Measurements from ENCODE around the gene WDR48.

WDR48 gene

DNA sequence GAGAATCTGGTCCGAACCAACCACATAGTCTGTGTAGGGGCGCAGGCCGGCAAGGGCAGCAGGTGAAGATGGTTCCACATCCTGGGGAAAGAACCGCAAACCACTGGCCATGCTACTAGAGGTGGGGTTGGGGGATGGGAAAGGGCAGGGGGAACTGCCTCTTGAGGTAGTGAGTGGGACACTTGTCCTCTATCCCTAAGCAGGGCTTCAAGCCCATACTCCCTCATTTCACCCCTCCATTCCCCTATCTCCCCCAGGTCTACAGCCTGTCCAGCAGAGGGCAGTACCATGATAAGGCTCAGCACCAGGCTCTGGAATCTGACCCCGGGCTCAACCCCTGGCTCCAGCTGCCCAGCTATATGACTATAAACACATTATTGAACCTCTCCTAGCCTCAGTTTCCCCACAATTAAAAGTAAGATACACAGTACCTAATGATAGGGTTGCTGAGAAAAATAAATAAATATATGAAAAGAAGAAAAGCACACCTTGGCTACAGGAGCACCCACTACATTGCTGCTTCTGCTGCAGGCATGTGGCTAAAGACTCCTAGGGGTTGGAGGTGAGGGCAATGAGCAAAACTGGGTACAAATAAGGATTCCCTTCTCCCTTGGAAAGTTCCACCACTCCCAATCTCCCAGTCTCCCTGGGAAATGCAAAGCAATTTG lies 49.3 kb downstream of the WDR48 start:
- no peak for TF ChIP-seq ZNF274 (IDR thresholded peaks at IDR 0.05; ENCODE audit: low read depth, low read length)
- H3K4me3 ChIP-seq (ENCODE audit: low read length) = no peak overlapping the region

DNA sequence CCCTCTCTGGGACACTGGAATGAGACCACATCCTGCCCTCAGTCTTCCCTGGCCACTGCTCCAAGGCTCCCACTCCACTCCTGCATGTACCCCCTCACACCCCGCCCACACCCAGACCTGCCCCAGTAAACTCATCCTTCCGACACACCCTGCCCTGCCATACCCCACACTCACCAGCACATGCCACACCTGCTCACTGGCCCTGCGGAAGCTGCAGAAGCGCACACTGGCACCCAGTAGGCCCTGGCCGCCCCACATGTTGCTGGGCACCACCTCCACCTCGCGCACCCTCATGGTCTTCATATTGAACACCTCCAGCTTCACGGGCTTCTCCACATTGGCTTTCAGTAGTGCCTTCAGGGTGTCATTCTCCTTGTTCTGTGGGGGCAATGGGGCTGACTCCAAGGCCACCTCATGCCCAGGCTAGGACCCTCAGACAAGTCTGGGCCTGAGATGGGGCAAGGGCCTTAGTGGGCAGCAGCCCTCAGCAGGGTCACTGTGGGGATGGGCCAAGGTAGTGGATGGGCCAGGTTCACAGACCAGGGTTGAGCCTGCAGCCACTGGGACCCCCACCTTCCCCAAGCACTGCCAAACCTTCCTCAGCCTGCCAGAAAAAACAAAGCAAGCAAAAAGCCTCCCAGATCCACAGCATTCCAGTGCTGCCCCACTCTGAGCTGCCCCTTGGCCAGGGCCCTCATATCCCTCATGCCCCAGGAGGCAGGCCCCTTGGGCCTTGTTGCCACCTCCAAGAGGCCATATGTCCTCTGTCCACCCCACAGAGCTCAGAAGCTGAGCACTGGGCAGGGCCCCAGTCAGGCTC lies 50.9 kb downstream of the WDR48 start:
- no peak for TF ChIP-seq ZNF274 (IDR thresholded peaks at IDR 0.05; ENCODE audit: low read depth, low read length)
- no peak overlapping the region for H3K4me3 ChIP-seq (ENCODE audit: low read length)

DNA sequence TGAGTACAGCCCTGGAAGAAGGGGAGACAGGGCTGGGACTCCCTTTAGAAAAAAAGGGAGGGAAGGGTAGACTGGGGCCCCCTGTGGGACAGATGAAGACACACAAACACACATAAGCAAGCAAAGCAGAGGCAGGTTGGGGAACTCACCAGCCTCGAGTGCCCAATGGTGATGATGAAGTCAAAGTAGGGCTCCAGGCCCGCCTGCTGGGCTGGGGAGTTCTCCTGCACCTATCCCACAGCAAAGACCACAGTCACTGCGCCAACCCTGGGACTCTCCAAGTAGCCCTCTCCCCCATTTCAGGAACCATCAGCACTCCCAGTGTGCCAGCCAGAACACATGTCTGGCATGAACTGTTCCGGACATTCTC lies 51.5 kb downstream of the WDR48 start:
- no peak overlapping the region for H3K4me3 ChIP-seq (ENCODE audit: low read length)
- TF ChIP-seq ZNF274 (IDR thresholded peaks at IDR 0.05; ENCODE audit: low read depth, low read length) = no peak

DNA sequence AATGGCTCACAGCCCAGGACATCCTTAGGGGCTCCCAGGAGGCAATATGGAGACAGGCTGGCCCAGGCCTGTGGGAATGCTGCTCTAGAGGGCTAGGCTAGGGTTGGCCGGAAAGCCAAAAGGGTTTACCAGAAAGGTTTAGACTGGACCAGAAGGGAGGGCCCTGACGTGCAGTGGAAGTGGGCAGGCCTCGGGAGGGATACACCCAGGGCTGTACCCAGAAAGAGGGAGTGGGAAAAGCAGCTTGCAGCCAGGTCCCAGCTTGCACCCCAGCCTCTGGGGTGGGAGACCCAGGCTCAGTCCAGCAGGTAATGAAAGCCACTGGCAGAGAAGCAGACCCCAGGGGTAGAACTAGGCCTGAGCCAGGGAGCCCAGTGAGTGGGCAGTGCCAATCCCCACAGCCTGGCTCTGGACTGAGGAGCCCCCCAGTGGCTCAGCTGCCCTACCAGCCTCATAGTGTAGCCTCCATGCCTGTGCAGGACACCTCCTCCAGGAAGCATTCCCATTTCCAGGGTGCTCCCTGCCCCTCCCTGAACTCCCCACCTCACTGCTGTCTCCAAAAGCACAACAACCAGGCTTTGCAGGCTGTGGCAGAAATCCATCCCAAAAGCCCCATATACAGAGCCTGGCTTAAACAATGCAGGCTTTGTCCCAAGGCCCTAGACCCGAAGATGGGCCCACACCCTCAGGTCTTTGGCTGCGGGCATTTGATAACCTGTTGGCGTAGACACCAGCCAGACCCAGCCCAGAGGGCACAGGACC lies 52.2 kb downstream of the WDR48 start:
- no peak for TF ChIP-seq ZNF274 (IDR thresholded peaks at IDR 0.05; ENCODE audit: low read depth, low read length)
- no peak overlapping the region for H3K4me3 ChIP-seq (ENCODE audit: low read length)

DNA sequence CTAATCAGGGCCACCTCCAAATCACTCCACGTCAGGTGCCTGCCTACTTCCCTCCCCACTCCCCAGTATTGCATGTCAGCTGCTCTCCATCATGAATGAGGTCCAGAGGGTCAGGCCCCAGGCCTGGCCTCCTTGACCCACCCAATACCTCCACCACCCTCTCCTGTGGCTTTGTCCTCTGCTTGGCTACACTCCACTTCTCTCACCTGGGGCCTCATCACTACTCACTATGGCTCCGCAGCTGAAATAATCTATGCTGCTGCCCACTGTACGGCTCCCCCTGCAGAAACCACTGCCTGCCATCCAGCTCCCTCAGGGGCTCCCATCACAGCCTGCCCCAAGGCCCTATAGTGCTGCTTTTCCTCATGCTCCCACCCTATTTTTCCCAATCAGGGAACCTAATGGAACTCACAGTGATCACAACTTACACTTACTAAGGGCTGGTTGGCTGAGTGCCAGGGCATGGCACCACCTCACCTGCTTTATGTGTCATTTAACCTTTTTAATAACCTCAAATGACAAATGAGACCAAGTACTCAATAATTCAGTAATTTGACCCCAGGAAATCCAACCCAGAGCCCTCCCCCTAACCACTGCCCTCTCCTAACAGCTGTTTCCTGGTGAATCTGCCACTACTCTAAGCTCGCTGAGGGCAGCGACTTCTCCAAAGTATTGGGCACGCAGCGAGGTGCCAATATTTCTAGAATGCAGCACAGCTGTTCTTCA lies 53.3 kb downstream of the WDR48 start:
- no peak overlapping the region for H3K4me3 ChIP-seq (ENCODE audit: low read length)
- TF ChIP-seq ZNF274 (IDR thresholded peaks at IDR 0.05; ENCODE audit: low read depth, low read length) = no peak

DNA sequence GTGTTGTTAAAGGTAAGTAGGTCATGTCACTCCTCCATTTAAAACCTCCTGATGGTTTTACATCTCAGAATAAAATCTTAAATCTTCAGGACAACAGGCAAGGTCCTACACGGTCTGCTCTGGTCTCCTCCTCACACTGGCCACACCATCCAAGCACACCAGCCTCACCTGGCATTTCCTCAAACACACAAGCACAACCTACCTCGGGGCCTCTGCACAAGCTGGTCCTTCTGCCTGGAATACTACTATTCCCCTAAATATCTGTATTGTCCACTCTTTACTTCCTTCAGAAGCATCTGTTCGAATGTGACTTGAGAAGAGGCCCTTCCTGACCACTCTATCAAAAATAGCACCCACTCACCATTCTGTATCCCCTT lies 53.9 kb downstream of the WDR48 start:
- H3K4me3 ChIP-seq (ENCODE audit: low read length) = no peak overlapping the region

DNA sequence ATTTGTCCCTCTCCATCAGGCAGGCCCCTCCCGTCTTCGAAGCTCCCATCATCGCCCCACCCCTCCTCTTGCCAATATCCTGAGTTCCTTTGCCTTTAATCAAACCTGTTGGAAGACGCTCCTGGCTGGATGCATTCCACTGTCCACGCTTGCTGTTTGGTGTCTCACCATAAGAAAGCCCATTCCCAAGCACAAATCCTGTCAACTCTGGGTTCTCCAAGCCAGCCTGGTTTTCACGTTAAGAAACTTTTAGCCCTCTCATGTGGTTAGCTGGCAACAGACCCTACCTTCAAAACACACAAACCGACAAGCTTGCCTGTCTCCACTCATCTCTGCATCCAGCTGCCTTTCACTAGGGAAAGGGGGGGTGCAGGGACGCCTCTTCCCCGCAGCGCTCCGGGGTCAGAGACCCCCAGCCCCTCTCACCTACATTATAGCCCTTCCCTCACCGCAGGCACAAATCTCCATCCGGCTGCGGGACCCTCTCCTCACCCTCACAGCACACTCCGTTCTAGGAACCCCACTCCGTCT lies 54.5 kb downstream of the WDR48 start:
- TF ChIP-seq ZNF274 (IDR thresholded peaks at IDR 0.05; ENCODE audit: low read depth, low read length) = no peak
- H3K4me3 ChIP-seq (ENCODE audit: low read length) = peak overlapping the region; percentile 70

More for the DNA sequence above, 53.9 kb downstream of the WDR48 start:
- no peak for TF ChIP-seq ZNF274 (IDR thresholded peaks at IDR 0.05; ENCODE audit: low read depth, low read length)

DNA sequence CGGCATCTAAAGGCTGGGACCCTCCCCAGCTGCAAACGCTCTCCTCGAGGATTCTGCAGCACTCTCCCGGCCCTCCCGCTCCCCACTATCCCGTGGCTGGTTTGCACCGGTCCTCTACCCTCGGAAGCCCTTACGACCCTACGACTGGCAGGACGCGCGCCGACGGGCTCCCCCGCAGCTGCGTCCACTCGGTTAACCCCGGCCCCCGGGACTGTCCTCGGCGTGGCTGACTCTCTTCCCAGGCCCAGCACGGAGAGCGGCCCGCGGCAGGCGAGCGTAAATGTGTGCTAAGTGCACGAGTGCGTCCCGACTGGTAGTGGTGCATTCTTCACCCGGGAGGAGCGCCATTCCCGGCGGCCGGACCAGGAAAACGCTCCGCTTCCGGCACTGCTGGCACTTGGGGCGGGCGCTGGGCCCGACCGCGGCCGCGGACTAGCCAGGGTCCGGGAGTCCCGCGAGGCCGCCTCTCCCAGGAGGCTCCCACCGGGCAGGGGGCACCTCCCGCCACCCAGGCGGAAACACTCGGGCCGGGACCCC lies 55.1 kb downstream of the WDR48 start:
- TF ChIP-seq ZNF274 (IDR thresholded peaks at IDR 0.05; ENCODE audit: low read depth, low read length) = no peak

DNA sequence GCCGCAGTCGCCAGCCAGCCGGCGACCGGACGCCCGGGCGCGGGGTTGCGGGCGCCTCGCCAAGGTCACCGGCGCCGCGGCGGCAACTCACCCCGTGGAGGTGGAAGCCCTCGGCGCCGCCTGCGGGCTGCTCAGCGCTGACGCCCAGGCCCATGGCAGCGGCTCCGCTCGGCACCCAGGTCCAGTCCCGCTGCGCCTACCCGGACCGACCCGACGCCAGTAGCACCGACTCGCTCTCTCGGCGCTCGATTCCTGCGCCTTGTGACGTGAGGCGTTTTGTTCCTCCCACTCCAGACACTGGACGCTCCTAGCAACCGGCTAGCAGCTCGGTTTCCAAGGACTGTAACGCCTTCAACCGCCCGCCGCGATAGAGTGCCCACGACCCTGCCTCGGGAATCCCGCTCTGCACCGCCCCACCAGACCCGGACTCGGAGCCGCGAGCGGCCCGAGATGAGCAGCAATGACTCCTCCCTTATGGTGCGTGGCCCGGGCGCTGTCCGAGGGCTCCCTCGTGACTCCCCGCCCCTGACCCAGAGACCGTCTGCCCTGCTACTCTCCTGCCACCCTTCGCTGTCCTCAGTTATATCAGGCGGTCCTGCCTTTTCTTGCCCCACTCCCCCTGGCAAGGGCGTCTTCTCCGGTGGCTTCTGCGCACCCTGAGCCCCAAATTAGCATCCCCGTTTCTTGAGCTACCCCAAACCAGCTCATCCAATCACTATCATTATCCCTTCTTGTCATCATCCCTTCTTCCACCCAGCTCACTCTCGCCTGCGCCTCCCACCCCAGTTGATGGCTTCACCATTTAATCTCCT lies 55.8 kb downstream of the WDR48 start, which contains the start of the genes GORASP1 and TTC21A:
Gene GORASP1 (minus strand): TSS at position 240 of the 812 bp plus-strand sequence. CDS start 86 bp downstream, at position 154.
Gene TTC21A (plus strand): TSS at position 293 of the 812 bp plus-strand sequence. CDS start 158 bp downstream, at position 451.
- TF ChIP-seq ZNF274 (IDR thresholded peaks at IDR 0.05; ENCODE audit: low read depth, low read length) = no peak
- peak within 1 kb of the TSS; percentile 70 for H3K4me3 ChIP-seq (ENCODE audit: low read length)

More for the DNA sequence above, 55.1 kb downstream of the WDR48 start:
- H3K4me3 ChIP-seq (ENCODE audit: low read length) = peak overlapping the region; percentile 70

DNA sequence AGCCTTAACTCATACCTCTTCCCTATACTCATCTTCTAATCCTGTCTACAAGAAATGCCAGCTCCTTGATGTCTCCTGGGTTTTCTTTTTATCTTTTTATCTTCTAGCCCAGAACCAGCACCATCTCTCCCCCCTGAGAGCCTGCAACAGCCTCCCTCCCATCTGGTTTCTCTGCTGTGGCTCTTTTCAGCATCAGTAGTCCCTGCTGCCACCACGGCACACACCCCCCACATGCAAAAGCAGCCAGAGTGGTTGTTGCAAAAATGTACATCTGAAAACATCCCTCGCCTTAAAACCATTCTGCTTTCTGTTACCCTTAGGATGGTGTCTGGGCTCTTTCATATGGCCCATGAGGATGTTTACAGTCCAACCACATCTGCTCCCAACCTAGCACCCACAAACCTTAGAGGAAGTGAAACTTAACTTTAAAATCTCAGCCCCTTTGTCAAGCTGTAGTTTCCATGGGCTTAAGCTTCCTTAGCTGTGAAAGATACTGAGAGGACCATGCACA lies 56.4 kb downstream of the WDR48 start:
- TF ChIP-seq ZNF274 (IDR thresholded peaks at IDR 0.05; ENCODE audit: low read depth, low read length) = no peak
- peak overlapping the region; percentile 70; the same call in 1 of the 2 replicates for H3K4me3 ChIP-seq (ENCODE audit: low read length)

DNA sequence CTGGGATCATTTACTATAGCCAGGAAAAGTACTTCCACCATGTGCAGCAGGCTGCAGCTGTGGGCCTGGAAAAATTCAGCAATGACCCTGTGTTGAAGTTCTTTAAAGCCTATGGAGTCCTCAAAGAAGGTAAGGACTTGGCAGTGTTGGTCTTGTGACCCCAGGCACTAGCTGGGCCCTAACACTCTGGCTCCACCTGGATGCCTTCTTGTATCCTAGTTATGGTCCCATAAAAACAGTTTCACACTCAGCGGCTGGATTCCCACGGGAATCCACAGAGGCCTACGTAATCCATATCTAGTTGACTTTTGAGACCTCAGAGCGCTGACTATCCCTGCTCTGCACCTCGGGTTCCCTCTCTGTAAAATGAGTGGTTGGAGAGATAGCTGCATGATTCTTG lies 57.3 kb downstream of the WDR48 start:
- no peak for TF ChIP-seq ZNF274 (IDR thresholded peaks at IDR 0.05; ENCODE audit: low read depth, low read length)
- no peak overlapping the region for H3K4me3 ChIP-seq (ENCODE audit: low read length)

DNA sequence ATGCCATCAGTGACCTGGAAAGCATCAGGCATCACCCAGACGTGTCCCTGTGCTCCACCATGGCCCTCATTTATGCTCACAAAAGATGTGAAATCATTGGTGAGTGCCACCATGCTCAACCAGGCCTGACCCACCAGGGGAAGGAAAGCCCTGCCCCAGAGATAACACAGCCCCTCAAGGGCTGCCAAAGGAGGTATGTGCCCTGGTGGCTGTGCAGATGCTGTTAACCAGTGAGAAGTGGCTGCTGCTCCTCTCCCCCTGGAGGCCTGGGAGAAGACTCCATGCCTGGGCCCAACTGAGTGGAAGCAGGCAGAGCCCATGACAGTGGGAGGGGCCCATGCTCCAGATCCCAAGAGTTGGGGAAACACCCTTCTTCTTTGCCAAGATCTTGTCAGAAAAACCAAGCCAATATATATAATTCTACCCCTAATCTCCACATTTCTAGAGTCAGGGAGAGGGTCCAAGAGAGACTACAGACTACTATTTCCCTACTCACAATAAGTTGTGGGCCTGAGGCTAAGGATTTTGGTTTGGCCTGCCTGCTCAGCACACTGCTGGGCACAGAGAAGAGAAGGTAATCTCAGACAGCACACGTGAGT lies 58.3 kb downstream of the WDR48 start:
- H3K4me3 ChIP-seq (ENCODE audit: low read length) = no peak overlapping the region
- TF ChIP-seq ZNF274 (IDR thresholded peaks at IDR 0.05; ENCODE audit: low read depth, low read length) = no peak

Data from GM08714 (cell line).